K562 (cell line): ENCODE results near the gene CYSTM1. TPM values are rescaled to one million over a fixed set of nuclear protein-coding genes. Genes with fewer than 3 reads are reported as not detected.
A peak's percentile ranks its signal among the peaks of the same experiment; 100 is the strongest.

ENCODE experiments used
- ATAC-seq: fragments of 200-7000 bp; cut with Tn5 transposase; 3 replicates; pipeline ENCODE4 v1.9.1; 2020; ENCODE audit warnings: moderate library complexity
- BruUV-seq: library from RNA; stranded (reverse); fragments of 400-500 nt; replicated peaks from 2 replicates; lab custom pipeline; 2021; lab: Mats Ljungman, UMichigan
- CTCF ChIA-PET: fragments of 300-600 bp; formaldehyde crosslinking; extraction: SDS; loops from one replicate; lab custom pipeline; 2021; ENCODE audit warnings: low intra/inter-chr PET ratio; lab: Yijun Ruan, JAX
- POLR2A ChIA-PET: fragments of 300-600, 350-650 bp; sonication (Branson Sonifier 250); formaldehyde crosslinking; extraction: SDS; loops from one replicate; lab custom pipeline; 2021; ENCODE audit warnings: antibody characterized with exemption, inconsistent platforms; lab: Yijun Ruan, JAX
- DNase-seq, 4 experiments: peaks; one replicate each; pipeline versions ENCODE4 v3.0.0 to v3.0.0-alpha.2; 2011 to 2018; ENCODE audit warnings: low spot score in 3 of 4, mixed read lengths in 3 of 4; ENCODE audit errors: extremely low read depth in 1 of 4
- FAIRE-seq: peaks from 2 replicates; lab custom pipeline; 2011; peaks lifted over from hg19 to GRCh38; lab: Jason Lieb, UNC
- H2AFZ ChIP-seq: 2 replicates; pipeline ENCODE4 v1.6.0; 2011; ENCODE audit warnings: low read depth, low read length, control low read depth, inconsistent platforms
- H3K27ac ChIP-seq: fragments of 200-600 bp; 3 replicates; pipeline ENCODE4 v1.8.0; 2011; ENCODE audit warnings: low read depth, mild to moderate bottlenecking, control low read depth, inconsistent platforms, low read length, moderate library complexity, mixed read lengths; ENCODE audit errors: extremely low read depth
- H3K27me3 ChIP-seq, 2 experiments: fragments of 300-600 bp in 1 of 2; 2 replicates in 1 of 2; 3 replicates in 1 of 2; pipeline versions ENCODE4 v1.6.0 to v1.8.0; 2011; ENCODE audit warnings: inconsistent platforms in 2 of 2, low read length in 2 of 2, mild to moderate bottlenecking in 1 of 2, mixed read lengths in 1 of 2, moderate library complexity in 1 of 2; ENCODE audit not compliant: control insufficient read depth in 2 of 2, insufficient read depth in 2 of 2
- H3K36me3 ChIP-seq: fragments of 300-600 bp; 3 replicates; pipeline ENCODE4 v1.8.0; 2011; ENCODE audit warnings: mild to moderate bottlenecking, low read length, inconsistent platforms; ENCODE audit not compliant: control insufficient read depth, insufficient read depth
- H3K4me1 ChIP-seq, 2 experiments: fragments of 200-600 bp in 1 of 2; replicated peaks in 1 of 2; 2 replicates in 1 of 2; 3 replicates in 1 of 2; pipeline versions ENCODE4 v1.5.1 to v1.8.0; 2011; ENCODE audit warnings: inconsistent platforms in 2 of 2, low read length in 2 of 2, mild to moderate bottlenecking in 1 of 2, mixed read lengths in 1 of 2, moderate library complexity in 1 of 2; ENCODE audit not compliant: control insufficient read depth in 2 of 2, insufficient read depth in 2 of 2
- H3K4me2 ChIP-seq: 2 replicates; pipeline ENCODE4 v1.6.1; 2011; ENCODE audit warnings: low read length, control low read depth, inconsistent platforms, mixed read lengths; ENCODE audit not compliant: insufficient read depth
- H3K4me3 ChIP-seq: fragments of 200-600 bp; sonication (generic), shearing (Covaris generic); 2 replicates; pipeline ENCODE4 v1.5.1; 2016; ENCODE audit warnings: control low read depth, inconsistent platforms
- H3K79me2 ChIP-seq: fragments of 200-600 bp; 3 replicates; pipeline ENCODE4 v1.8.0; 2011; ENCODE audit warnings: low read length, inconsistent platforms; ENCODE audit not compliant: control insufficient read depth, insufficient read depth
- H3K9ac ChIP-seq, 2 experiments: 2 replicates each; pipeline versions ENCODE4 v1.6.0 to v1.6.1; 2011; ENCODE audit warnings: low read depth in 2 of 2, low read length in 2 of 2, control low read depth in 1 of 2, inconsistent platforms in 1 of 2, mild to moderate bottlenecking in 1 of 2, mixed read lengths in 1 of 2; ENCODE audit not compliant: insufficient read depth in 1 of 2
- H3K9me1 ChIP-seq: one replicate; pipeline ENCODE4 v1.6.0; 2011; ENCODE audit warnings: inconsistent platforms, mild to moderate bottlenecking, low read length, moderate library complexity; ENCODE audit not compliant: control insufficient read depth, insufficient read depth
- H3K9me3 ChIP-seq: replicated peaks from 2 replicates; pipeline ENCODE4 v1.5.1; 2011; ENCODE audit warnings: low read depth, low read length, inconsistent platforms; ENCODE audit not compliant: control insufficient read depth, insufficient read depth
- H4K20me1 ChIP-seq: replicated peaks from 2 replicates; pipeline ENCODE4 v1.6.1; 2011; ENCODE audit warnings: low read length, inconsistent platforms, mixed read lengths; ENCODE audit not compliant: control insufficient read depth, insufficient read depth
- CBFA2T3 ChIP-seq: fragments of 450-650 bp; IDR thresholded peaks from 2 replicates; pipeline ENCODE4 v1.6.1; 2017
- IRF1 ChIP-seq: sonication (generic); formaldehyde crosslinking; IDR thresholded peaks from 2 replicates; pipeline ENCODE4 v1.8.0; 2022; ENCODE audit warnings: missing genetic modification reagents, mild to moderate bottlenecking, borderline replicate concordance
- PRDM10 ChIP-seq: fragments of 450-650 bp; IDR thresholded peaks from 2 replicates; pipeline ENCODE4 v1.6.1; 2018; ENCODE audit not compliant: partially characterized antibody
- WGBS: fragments of 100-300 bp; shearing (Covaris generic); methylation state at CpG from one replicate; pipeline ENCODE4 v1.1.6; 2016; ENCODE audit warnings: low coverage, mixed read lengths; ENCODE audit not compliant: insufficient coverage; ENCODE audit errors: missing lambda C conversion rate; 5-methylcytosine and 5-hydroxymethylcytosine counted together
- in situ Hi-C: fragments of 300-500 bp; cut with MboI; formaldehyde crosslinking; loops from 4 replicates; pipeline ENCODE4 v1.15.0; 2018; ENCODE audit warnings: inconsistent platforms, mixed read lengths
- intact Hi-C: fragments of 100-400 bp; cut with micrococcal nuclease; formaldehyde crosslinking; loops from 2 replicates; pipeline ENCODE4 v1.14.2; 2022
- polyA plus RNA-seq, 8 experiments: library from polyadenylated mRNA; depleted of rRNA in 4 of 8; stranded (reverse) in 5 of 8; unstranded in 3 of 8; fragments of >200 nt; fragmentation: Nextera tagmentation in 2 of 8; fragmentation: Illumina TruSeq in 1 of 8; extraction: Ambion mirVana in 2 of 8; extraction: Trizol in 1 of 8; gene quantifications; 2 replicates each; pipeline versions ENCODE4 v1.2.1 to v1.2.3, GENCODE V29; 2011 to 2014; ENCODE audit warnings: inconsistent platforms in 1 of 8, missing spikeins in 1 of 8
- total RNA-seq, 7 experiments: library from RNA; depleted of rRNA in 6 of 7; stranded (reverse); fragments of >200 nt in 6 of 7; fragmentation: Illumina TruSeq in 2 of 7; extraction: Trizol in 2 of 7; gene quantifications; 2 replicates each; pipeline versions ENCODE4 v1.2.1 to v1.2.3, GENCODE V29; 2011 to 2021; ENCODE audit warnings: low replicate concordance in 1 of 7
- TF ChIP-seq, protein P1 (sequence below): sonication (generic); formaldehyde crosslinking; IDR thresholded peaks from 2 replicates; pipeline ENCODE4 v1.8.1; 2022; ENCODE audit warnings: missing genetic modification reagents
- TF ChIP-seq, protein P2 (sequence below): fragments of 250-450 bp; sonication (Bioruptor Pico); IDR thresholded peaks from 2 replicates; pipeline ENCODE4 v1.6.1; 2021; ENCODE audit warnings: mild to moderate bottlenecking

CYSTM1 gene
- total and polyA plus RNA-seq, 9 of the 15 experiments (the other 6 are each of a cell fraction or from before 2014, with no cell fraction given), result 76.1 to 422 (median 108) TPM

- TF ChIP-seq, protein P1, sequence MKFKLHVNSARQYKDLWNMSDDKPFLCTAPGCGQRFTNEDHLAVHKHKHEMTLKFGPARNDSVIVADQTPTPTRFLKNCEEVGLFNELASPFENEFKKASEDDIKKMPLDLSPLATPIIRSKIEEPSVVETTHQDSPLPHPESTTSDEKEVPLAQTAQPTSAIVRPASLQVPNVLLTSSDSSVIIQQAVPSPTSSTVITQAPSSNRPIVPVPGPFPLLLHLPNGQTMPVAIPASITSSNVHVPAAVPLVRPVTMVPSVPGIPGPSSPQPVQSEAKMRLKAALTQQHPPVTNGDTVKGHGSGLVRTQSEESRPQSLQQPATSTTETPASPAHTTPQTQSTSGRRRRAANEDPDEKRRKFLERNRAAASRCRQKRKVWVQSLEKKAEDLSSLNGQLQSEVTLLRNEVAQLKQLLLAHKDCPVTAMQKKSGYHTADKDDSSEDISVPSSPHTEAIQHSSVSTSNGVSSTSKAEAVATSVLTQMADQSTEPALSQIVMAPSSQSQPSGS, result no peak
- no peak for TF ChIP-seq CBFA2T3
- TF ChIP-seq, protein P2, sequence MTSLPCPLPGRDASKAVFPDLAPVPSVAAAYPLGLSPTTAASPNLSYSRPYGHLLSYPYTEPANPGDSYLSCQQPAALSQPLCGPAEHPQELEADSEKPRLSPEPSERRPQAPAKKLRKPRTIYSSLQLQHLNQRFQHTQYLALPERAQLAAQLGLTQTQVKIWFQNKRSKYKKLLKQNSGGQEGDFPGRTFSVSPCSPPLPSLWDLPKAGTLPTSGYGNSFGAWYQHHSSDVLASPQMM (CRISPR knock-in tag), result no peak
Measured at GRCh38 chr5:140282266-140282665, 107.3 kb downstream of the CYSTM1 start (continued).

- WGBS, result 61% methylated on average over 3 of the region's 3 CpGs
- DNase-seq (no peak), FAIRE-seq (no peak), ATAC-seq (no peak)
- Histone ChIP-seq H3K9me3 (no peaks in the 10 kb centered on the region), H3K27ac (no peak overlapping the region), H3K4me3 (no peak overlapping the region), H3K79me2 (peaks cover 43% of the 10 kb centered on the region), H3K9ac (no peak overlapping the region), H3K36me3 (peaks cover 9% of the 10 kb centered on the region; the same call in 2 of the 3 replicates), H3K9me1 (no peaks in the 10 kb centered on the region), H2AFZ (no peak overlapping the region), H3K27me3 (no peaks in the 10 kb centered on the region), H3K4me2 (no peak overlapping the region), H3K4me1 (0 out of 5 replicates have a peak, but pooled peaks cover 0 to 3% of the 10 kb centered on the region in 2 experiments), H4K20me1 (no peaks in the 10 kb centered on the region)
- in situ Hi-C loops, result no loop called here
- CTCF ChIA-PET, result no interaction called here
- TF ChIP-seq IRF1 (CRISPR knock-in tag) (no peak), PRDM10 (peak; percentile 21)
- BruUV-seq, result no TSS peak
- POLR2A ChIA-PET, result interaction anchor here (0.6 kb wide), 2 partner anchors 23 to 48 kb away, joined by 3 read pairs; no protein-coding TSS in a partner anchor
- intact Hi-C loops, result no loop called here
Measured at GRCh38 chr5:140284013-140284412, 109.0 kb downstream of the CYSTM1 start.
